DMS 273 (cell line): ENCODE measurements around the gene EIF4H.
"Not testable (repeated sequence)": the region's sequence is repeated elsewhere in the genome, so short reads cannot be mapped to it uniquely, and the experiment has no call there.

Source experiments
- DNase-seq: peaks from one replicate; lab custom pipeline; 2025; ENCODE audit not compliant: unreplicated experiment; lab: John Stamatoyannopoulos, UW

Gene EIF4H

DNA sequence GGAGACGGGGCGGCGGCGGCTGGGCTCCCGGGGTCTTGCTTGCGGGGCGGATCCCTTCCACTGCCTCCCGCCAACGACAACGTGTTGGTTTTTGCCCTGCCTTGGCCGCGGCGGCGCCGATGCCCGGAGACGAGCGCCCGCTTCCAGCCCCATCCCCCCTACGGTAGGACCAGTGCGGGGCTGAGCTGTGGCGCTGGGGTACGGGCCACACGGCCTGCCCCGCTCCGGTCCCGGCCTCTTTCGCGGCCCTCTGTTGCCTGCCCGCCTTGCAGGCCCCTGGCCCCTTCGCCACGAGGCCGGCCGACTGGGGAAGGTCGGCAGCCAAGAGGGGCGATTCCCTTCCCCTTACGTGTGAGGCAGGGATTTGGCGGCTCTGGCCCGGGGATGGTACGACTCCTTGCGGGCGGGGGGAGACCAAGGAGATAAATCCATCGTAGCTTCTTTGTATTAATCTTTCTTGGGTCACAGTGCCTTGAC, 488 bp downstream of the EIF4H start:
- peak; percentile 78 for DNase-seq

DNA sequence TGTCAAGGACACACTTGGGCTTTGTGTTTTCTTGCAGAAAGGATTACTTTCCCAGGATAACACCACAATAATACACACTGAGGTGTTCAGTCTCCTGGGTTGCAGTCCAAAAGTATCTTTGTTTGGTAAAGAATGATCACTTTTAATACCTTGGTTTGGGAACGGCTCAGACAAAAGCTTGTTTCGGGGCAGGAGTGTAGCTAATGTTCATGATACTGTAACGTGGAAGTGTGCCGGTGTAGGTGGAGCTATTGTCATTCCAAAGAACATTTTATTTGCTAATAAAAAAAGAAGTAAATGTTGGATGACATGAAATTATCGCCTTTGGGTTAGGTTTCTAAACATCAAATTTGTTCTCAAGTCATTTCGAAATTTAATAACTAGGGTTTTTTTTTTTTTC, 1.2 kb downstream of the EIF4H start:
- DNase-seq: no peak

DNA sequence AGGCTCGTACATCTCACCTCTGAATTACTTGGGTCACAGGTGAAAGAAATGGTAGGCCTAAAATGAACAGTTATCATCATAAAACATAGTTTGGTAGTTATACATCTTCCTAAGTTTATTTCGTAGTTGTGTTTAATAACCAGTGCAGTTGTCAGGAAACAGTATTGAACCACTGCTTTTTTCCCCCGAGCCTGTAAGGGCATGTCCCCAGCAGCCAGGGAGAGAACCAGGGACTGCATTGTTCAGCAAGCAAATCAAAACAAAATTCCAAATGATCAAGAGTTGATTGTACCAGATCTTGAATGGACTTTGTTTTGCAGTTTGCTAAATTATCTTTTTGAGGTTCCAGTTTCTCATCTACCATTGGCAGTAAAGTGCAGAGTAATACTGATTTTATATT, 2.4 kb downstream of the EIF4H start:
- no peak for DNase-seq

DNA sequence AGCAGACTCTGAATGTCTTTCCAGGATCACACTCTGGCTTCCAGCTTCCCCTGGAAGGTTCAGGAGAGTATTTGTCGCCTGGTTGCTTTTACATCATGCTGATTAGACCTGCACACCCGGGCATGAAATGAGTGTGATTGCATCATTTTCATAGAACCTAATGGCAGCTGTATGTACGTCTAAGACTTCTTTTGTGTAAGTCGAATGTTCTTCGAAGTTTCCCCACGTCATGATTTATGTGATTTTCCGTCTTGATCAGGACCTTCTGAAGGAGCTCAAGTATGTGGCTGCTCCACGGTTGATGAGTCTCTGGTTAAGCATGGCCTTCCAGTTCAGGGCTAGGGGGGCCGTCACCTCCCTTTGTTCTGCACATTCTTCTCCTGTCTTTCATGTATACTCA, 4.5 kb downstream of the EIF4H start:
- DNase-seq: no peak

DNA sequence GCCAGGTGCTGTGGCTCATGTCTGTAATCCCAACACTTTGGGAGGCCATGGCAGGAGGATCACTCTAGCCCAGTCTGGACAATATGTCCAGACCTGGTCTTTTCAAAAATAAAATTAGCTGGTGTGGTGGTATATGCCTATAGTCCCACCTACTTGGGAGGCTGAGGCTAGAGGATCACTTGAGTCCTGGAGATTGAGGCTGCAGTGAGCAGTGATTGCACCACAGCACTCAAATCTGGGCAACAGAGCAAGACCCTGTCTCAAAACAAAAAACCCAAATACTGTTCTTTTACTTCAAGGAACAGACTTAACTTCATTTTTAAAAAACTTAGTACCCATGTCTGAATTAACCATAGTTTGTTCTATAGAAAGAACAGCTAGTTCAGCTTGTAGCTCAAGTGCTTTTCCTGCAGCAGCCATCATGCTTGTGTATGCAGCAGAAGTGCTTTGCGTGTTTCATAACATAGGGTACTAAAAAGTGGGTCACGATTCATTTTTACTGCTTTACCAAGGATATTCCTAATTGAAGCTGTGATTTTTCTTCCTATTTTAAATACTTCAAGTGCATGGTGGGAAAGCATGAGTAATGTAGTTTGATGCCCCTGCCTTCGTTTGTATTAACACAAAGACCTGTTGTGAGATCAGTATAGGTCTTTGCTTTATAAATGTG, 5.9 kb downstream of the EIF4H start:
- DNase-seq: no peak

DNA sequence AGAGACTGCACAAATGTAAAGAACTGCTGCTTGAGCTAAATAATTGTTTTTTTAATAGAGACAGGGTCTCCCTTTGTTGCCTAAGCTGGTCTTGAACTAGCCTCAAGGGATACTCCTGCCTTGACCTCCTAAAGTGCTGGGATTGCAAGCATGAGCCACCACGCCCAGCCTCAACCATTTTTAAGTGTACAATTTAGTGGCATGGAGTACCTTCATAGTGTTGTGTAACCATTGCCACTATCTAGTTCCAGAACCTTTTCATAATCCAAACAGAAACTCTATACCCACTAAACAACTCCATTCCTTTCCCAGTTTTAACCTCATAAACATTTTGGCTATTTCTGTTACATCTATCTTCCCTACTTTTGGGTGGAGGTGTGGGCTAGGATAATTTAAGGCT, 6.7 kb downstream of the EIF4H start:
- no peak for DNase-seq

DNA sequence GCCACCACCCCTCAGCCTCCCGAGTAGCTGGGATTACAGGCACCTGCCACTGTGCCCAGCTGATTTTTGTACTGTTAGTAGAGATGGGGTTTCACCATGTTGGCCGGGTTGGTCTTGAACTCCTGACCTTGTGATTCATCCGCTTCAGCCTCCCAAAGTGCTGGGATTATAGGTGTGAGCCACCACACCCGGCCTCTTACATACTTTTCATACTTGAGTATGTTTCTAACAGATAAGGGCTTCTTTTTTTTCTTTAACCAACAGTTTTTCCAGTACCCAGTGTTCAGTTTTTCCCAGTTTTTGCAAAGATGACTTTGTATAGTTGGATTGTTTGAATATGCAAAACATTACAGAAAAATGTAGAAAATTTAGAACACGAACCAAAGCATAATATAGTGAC, 7.7 kb downstream of the EIF4H start:
- no peak for DNase-seq

DNA sequence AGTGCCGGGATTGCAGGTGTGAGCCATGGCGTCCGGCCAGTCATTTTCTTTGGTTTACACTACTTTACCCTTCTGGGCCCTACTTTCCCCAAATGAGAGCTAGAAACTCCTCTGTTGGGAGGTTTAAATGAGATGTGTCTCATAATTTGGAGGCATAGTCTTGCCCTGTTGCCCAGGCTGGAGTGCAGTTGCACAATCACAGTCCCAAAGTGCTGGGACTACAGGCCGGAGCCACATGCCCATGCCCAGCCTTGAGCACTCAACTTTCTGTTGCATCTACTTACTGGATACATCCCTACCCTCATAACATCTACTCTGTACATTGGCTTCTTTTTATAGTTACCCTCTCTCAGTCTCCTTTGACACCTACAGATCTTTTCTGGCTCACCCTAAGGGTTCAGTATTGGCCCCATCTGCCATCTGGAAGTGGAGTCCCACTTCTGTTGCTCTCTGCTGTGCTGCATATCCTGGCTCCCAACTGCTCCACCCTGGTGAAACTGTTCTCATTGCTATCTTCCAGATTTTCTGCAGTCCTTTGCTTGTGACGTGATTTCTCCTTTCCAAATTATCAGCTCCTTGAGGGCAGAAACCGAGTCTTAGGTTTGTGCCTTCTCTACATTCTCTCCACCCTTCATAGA, 8.4 kb downstream of the EIF4H start:
- DNase-seq: peak; percentile 68

DNA sequence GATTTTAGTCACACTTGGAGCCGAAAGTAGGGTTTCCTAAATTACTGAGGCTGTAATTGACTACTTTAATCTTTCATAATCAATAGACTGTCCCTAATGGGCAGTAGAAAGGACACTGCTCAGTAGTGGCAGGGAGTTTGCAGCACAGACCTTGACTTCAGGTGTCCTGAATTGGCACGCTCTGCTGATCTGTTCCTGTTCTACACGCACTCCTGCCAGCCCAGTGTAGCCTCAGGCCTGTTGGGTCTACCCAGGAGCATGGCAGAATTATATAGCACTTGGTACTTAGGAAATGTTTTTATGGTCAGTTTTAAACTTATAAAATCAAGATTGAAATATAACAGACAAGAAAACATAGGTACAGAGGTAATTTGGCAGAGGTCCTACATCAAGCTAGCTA, 9.0 kb downstream of the EIF4H start:
- DNase-seq: no peak

DNA sequence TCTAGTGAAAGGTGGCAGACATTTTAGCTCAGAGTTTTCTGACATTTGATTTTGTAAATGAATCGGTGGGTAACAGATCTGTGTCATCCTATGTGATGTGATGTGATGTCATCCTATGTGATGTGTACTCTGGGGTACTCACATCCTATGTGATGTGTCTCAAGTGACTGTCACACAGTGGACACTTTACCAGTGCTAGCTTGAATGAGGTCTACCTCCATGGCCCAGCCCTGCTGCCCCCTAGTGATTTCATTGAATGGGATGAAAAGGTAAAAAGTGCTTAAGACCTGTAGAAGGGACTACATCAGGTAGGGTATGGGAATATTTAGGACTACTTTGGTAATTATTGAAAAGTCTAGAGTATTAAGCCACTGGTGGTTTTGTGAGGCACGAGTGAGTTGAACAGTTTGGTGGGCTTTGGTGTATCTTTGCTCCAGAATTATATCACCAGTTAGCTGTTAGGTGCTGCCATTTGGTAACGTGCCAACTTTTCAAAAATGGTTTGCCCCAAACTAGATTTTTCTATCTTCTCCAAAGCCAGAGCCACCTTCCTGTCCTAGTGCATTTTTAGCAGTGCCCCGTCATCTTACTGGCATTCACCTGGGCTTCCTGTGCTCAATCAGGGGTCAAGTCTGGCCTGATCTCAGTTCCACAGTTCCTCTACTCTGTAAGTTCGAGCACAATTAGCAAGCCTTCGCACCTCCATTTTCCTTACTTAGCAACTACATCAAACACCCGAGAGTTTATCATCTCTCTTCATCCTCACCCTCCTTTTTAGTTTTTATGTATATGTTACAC, 9.7 kb downstream of the EIF4H start:
- peak; percentile 42 for DNase-seq

DNA sequence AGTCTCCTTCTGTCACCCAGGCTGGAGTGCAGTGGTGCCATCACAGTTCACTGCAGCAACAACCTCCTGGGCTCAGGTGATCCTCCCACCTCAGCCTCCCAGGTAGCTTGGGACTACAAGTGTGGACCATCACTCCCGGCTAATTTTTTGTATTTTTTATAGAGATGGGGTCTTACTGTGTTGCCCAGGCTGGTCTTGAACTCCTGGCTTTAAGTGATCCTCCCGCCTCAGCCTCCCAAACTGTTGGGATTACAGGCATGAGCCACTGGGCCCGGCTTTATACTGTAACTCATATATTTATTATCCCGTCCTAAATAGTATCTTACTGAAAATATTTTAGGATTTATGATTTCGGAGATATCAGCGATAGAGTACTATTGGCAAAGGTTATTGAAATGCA, 10.9 kb downstream of the EIF4H start:
- no peak for DNase-seq

DNA sequence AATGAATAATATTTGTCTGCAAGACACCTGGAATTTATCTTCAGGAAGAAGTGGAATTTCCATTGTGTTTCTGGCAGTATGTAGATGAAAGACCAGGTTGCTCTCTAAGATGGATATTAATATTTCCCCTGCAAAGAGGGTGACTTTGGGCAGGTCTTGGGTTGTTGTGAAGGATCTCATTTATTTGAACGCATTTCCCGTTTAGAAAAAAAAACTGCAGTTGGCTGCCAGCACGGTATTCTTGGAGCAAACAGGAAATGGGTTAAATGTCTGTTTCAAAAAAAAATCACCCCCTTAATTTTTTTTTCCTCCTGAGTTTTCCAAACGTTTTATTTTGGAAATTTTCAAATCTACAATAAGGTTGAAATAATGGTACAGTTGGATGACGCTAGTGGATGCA, 11.5 kb downstream of the EIF4H start:
- DNase-seq: no peak

DNA sequence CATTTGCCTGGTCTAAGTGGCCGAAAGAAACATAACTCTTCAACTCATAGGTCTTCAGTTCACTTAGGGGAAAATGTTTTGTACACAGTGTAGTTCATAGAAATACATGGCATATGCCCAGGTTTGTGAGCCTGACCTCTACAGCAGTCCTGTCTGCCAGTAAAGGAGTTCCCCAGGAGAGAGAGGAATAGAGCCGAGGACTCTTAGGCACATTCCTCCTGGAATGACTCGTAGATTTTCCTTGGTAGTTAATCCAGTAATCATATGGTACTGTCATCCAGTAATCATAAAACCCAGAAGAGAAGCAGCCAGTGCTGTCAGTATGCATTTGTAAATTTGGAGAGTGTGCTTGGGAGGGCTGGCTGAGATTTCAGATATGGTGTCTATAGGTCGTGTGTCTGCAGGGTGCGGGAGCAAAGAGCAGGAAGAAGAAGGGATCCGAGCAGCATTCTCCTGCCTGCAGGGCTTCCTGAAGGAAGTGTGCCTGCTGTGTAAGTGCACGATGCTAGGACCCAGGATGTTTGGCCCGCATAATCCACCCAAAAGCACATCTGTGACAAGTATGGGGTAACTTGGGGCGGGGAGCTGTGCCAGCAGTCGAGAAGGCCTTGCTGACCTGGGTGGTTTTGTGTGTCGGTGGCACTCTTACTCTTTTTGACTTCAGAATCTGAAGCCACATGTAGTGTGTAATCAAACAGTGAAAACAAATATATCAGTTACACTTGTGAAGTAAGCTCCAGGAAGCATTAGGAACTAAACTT, 13.9 kb downstream of the EIF4H start:
- DNase-seq: no peak

DNA sequence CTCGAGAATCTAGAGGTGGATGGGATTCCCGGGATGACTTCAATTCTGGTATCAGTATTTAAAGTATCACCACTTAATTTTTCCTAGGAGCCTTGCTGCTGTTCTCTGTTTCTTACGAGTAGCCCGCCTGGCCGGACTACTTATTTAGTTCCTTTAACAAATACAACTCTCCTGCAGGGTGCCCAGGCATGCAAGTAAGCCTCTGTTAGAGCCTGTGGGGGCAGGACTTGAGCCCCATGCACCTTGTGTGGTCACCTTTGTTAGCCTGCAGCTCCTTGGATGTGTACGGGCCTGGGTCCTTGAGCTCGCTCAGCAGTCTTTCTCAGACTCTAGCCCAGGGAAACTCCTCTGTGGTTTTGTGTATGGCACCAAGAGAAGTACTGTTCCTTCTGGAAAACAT, 16.1 kb downstream of the EIF4H start:
- DNase-seq: no peak

DNA sequence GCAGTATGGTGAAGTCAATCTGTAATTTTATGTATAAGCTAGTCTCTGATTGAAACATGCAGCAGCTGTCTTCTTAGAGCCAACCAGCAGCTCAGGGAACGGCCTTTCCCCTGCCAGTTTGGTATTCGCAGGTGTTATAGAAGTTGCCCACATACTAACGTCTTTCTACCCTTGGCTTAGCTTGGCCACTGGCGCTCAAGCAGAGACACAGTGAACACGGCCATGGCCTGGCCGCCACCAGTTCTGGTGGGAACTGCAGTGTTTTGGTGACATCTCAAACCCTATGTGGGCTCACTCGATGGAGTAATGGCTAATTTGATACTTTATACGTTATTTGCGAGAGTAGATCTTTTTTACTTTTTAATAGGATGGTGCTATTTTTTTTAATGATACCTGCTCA, 17.1 kb downstream of the EIF4H start:
- DNase-seq: no peak

DNA sequence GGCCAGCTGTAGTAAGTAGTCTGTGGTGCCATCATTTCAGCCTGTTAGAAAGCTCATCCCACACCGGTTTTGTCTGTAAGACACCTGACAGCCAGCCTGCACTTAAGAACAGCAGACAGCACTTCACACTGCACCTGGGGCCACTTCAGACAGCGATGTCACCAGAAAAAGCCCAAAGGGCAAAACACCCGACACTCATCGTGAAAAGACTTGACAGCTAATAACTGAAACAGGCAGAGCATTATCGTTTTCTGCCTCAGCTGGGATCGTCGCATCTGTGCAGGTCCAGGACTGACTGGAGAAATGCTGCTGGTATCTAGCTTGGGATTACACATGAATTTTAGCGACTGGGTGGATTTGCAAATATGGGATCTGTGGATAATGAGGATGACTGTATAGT, 18.9 kb downstream of the EIF4H start:
- no peak for DNase-seq

DNA sequence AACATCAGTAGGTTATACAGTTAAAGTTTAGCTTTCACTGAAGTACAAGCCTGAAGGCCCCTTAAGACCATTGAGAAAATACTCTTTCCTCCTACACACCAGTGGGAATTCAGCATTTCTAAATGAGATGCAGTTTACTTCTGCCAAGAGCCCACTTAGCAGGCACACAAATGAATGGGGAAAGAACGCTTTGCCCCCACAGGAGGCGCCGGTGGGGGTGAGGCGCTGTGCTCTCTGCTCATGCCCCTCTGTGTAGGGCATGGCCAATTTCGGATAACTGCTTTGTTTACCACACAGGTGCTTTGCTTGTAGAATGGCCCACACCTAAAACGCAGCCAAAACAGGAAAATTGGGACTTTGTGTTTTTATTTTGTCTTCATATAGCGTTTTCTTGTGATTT, 19.8 kb downstream of the EIF4H start:
- no peak for DNase-seq

DNA sequence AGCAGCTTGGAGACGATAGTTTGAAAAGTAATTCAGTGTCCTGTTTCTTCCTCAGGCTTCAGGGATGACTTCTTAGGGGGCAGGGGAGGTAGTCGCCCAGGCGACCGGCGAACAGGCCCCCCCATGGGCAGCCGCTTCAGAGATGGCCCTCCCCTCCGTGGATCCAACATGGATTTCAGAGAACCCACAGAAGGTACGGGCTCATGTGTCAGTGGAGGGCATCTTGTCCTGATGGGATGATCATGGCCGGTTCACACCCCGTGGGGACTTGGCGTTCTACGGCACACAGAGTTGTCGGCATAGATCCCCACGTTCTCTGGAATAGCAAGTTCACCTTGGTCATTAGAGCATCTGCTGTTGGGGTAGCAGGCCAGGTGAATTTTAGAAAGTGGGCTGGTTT, 20.5 kb downstream of the EIF4H start:
- DNase-seq: no peak

DNA sequence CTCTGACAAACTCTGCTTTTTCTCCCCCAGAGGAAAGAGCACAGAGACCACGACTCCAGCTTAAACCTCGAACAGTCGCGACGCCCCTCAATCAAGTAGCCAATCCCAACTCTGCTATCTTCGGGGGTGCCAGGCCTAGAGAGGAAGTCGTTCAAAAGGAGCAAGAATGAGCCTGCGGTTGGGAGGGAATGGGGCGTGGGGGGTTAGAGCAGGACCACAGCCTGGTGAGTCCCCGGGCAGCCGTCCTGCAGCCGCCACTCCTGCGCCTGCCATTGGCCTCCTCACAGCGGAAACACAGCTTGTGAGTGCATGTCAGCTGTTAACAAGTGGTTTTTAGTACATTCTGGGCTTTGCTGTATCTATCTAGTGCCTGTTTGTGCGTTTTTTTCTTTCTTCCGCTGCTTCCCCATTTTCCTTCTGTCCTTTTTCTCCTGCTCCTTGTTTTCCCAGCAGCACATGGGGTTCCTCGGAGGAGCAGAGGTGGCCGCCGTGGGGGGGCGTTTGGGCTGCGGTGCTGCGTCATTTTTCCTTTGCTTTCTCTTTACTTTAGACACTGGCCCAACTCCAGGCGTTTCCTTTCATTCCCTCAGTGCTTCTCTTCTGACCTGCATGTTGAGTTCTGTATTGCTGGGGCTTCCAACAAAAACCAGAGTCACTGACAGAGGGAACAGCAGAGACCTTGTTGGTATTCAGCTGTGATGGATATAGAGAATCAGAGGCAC, 21.1 kb downstream of the EIF4H start:
- not testable (repeated sequence) for DNase-seq

DNA sequence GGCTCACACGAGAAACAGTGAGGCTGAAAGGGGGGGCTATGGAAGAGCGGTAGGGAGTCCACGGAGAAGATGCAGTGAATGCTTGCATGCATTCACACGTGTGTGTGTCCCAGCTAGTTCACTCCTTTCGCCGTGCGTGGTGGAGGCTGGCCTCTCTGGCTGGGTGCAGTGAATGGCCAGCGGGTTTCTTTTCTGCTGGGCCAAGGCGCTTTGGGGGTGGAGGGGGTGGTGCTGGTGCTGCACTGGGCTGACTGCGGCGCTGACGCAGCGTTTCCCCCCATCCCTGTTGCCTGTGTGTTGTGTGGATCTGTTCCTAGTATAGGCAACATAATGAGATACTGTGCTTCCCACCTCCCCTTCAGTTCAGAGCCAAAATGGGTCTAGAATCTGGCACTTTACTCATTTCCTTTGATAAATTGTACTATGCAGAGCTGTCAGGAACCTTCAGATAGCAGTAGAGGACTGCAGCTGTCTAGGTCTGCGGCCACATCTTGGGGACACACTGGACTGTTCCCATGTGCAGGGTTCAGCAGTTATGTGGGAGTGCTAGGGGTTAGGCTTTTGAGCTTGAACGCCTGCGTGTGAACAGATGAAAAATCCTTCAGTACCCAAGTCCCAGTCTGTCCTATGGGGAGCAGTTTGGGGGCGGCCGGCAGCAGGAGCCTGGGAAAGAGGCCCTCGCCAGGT, 22.0 kb downstream of the EIF4H start:
- DNase-seq: not testable (repeated sequence)
